ENCODE results near the gene UTP20. TPM values are rescaled to one million over a fixed set of nuclear protein-coding genes. Genes with fewer than 3 reads are reported as not detected.

Gene UTP20
- total RNA-seq = 17.0 to 18.4 TPM (median 17.9 TPM) in 3 replicates

DNA sequence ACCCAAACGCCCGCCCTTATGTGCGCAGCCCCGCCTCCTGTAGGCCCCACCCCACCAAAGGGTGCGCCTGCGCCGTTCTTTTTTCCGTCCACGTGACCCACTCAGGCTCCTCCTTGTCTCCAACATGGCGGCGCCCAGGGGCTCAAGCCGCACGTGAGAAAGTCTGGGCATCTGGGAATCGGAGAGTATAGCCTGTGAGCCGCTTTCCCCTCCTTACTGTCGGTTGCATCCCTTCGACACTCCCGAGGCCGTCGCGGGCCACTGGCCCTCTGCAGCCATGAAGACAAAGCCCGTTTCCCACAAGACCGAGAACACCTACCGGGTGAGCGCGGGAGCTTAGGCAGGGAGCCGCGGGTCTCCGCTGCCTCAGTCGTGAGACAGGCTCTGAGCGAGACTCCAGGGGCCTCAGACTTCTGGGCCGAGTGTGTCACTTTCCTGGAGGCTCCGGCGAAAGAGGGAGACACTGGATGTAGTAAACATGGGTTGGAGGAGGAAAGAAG, at the start of gene UTP20:
Gene UTP20 (plus strand): TSS at position 100 of the 500 bp plus-strand sequence. CDS start 178 bp downstream, at position 278.
- peaks cover 2% of the 10 kb centered on the region for H3K36me3 Mint-ChIP-seq
- peak within 1 kb of the TSS; percentile 97 for H3K4me3 Mint-ChIP-seq
- H3K9me3 Mint-ChIP-seq = no peaks in the 10 kb centered on the region
- peak; percentile 88 to 98 for DNase-seq (ENCODE audit: low spot score in 2 of 2, unreplicated experiment in 2 of 2)
- peak within 1 kb of the TSS; percentile 95 for H3K27ac Mint-ChIP-seq
- peaks cover 24% of the 10 kb centered on the region for H3K27me3 Mint-ChIP-seq (ENCODE audit: low read depth)
- peaks cover 6% of the 10 kb centered on the region for H3K4me1 Mint-ChIP-seq
- TF ChIP-seq CTCF (IDR thresholded peaks at IDR 0.05; ENCODE audit: unreplicated experiment) = no peak

DNA sequence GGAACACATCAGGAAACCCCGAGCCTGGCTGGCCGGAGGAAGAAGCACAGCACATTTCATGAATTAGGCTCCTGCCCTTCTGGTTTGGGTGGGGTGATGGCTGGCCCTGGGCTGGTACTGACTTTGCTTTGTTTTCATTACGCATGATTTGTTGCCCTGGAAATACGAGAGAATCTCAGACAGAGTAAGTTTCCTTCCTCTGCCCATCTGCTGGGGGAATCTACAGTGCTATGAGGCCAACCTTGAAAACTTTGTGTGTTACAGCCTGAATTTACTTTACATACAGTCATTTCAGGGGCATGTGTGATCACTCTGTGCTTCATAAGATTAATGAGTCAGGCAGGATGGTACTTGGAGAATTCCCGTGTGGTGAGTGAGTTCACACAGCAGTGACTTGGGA, 49.4 kb upstream of the UTP20 start:
- no peaks in the 10 kb centered on the region for H3K36me3 Mint-ChIP-seq
- H3K27ac Mint-ChIP-seq = no peak overlapping the region
- DNase-seq (ENCODE audit: low spot score in 2 of 2, unreplicated experiment in 2 of 2) = no peak
- peaks cover 14% of the 10 kb centered on the region for H3K27me3 Mint-ChIP-seq (ENCODE audit: low read depth)
- no peaks in the 10 kb centered on the region for H3K9me3 Mint-ChIP-seq
- H3K4me1 Mint-ChIP-seq = no peaks in the 10 kb centered on the region
- TF ChIP-seq CTCF (IDR thresholded peaks at IDR 0.05; ENCODE audit: unreplicated experiment) = no peak
- H3K4me3 Mint-ChIP-seq = no peak overlapping the region

DNA sequence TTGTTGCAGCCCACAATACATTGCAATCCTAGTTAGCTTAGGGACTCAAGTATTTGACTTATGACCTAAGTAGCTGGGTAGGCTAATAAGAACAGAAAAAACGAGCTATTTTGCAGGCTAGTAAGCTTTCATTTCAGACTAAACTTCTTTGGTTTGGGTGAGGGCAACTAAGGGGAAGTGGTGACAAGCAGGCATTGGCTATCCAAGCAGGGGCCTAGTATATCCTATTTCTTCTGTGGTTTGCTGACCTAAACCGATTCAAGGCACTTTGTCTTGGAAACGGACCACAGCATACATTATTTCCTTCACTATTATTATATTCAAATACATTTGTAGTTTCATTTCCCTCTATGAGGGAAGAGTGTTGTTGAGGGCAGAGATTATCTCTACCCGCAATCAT, 48.3 kb upstream of the UTP20 start:
- Mint-ChIP-seq H3K9me3 (no peaks in the 10 kb centered on the region), H3K4me1 (no peaks in the 10 kb centered on the region), H3K27ac (no peak overlapping the region), H3K4me3 (no peak overlapping the region), H3K27me3 (ENCODE audit: low read depth) (peaks cover 14% of the 10 kb centered on the region), H3K36me3 (no peaks in the 10 kb centered on the region)
- TF ChIP-seq CTCF (IDR thresholded peaks at IDR 0.05; ENCODE audit: unreplicated experiment) = no peak
- no peak for DNase-seq (ENCODE audit: low spot score in 2 of 2, unreplicated experiment in 2 of 2)

DNA sequence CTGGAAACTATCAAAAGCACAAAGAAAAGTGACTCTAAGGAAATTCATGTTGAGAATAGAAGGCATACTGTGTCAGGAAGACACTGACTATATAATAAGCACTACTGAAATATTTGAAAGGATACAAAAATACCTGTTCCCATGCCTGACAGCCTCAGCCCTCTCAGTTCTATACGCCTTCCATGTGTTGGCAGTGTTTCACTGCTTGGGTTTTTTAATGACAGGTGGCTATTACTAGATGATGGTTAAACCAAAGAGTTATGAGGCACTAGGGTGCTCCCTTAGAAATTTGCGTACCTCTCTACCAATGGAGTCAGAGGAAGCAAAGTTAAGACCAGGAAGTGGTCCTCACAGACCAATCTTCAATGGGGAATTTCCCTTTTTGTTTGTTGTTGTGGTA, 44.2 kb upstream of the UTP20 start:
- DNase-seq (ENCODE audit: low spot score in 2 of 2, unreplicated experiment in 2 of 2) = no peak
- Mint-ChIP-seq H3K27ac (no peak overlapping the region), H3K36me3 (no peaks in the 10 kb centered on the region), H3K27me3 (ENCODE audit: low read depth) (peaks cover 2% of the 10 kb centered on the region), H3K4me3 (no peak overlapping the region), H3K9me3 (no peaks in the 10 kb centered on the region), H3K4me1 (no peaks in the 10 kb centered on the region)
- no peak for TF ChIP-seq CTCF (IDR thresholded peaks at IDR 0.05; ENCODE audit: unreplicated experiment)

GRCh38 chr12:101238306-101238705, 41.6 kb upstream of the UTP20 start:
- no peak for TF ChIP-seq CTCF (IDR thresholded peaks at IDR 0.05; ENCODE audit: unreplicated experiment)
- Mint-ChIP-seq H3K27me3 (ENCODE audit: low read depth) (peaks cover 2% of the 10 kb centered on the region), H3K4me1 (no peaks in the 10 kb centered on the region), H3K36me3 (no peaks in the 10 kb centered on the region), H3K9me3 (no peaks in the 10 kb centered on the region), H3K4me3 (no peak overlapping the region), H3K27ac (no peak overlapping the region)
- no peak for DNase-seq (ENCODE audit: low spot score in 2 of 2, unreplicated experiment in 2 of 2)

Measured in mesothelial cell of epicardium (in vitro differentiated cells).